GM18951 (cell line): ENCODE measurements around the gene KATNBL1.

Experiments used
- POLR2A ChIP-seq: IDR thresholded peaks from 4 replicates; pipeline ENCODE4 v1.6.1; 2011; ENCODE audit warnings: mild to moderate bottlenecking; ENCODE audit not compliant: insufficient read length, insufficient read depth; ENCODE audit errors: extremely low read depth
- in situ Hi-C: fragments of 300-500 bp; cut with MboI; formaldehyde crosslinking; loops from one replicate; pipeline ENCODE4 v1.12.0; 2022; ENCODE audit warnings: low sequenced_read_pairs, mixed read lengths, inconsistent platforms; ENCODE audit not compliant: unreplicated experiment

Gene KATNBL1

DNA sequence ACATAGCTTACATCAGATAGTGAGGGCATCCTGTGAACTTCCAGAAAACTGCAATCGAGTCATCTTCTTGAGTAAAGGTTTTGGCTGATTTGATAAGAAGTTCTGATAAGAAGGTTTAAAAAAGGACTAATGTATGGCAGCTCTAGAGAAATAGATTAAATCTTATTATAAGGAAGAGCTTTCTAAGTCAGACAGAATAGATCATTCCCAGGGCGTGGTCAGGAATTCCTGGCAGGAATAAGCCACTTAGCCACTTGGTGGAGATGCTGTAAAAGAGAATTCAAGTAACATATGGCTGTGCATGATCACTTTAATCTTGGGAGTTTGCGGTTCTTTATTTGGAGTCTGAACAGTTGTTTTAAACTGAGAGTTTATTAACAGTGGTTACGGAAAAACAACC lies 90.6 kb downstream of the KATNBL1 start:
- in situ Hi-C loops = loop anchor here (25.0 kb wide), 1 partner anchor 243 kb away; the partner anchor contains the start of gene LPCAT4
- TF ChIP-seq POLR2A = no peak

DNA sequence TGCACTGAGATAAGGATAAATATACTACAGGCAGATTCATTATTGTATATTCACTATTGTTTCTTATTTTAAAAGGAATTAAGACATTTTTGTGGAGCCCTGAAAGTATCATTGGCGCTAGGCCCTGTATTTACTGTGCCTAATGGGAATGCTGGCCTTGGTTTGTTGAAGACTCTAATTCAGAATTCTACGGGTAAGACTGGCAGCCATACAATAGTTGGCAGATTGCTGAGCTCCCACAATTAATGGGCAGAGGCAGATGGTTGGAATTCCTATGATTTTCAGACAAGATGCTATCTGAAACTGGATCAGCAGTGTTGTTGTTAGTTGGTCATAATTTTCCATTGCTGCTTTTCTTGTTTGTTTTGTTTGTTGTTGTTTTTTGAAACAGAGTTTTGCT lies 93.3 kb downstream of the KATNBL1 start:
- TF ChIP-seq POLR2A = no peak
- in situ Hi-C loops = loop anchor here (25.0 kb wide), 1 partner anchor 246 kb away; the partner anchor contains the start of gene LPCAT4

DNA sequence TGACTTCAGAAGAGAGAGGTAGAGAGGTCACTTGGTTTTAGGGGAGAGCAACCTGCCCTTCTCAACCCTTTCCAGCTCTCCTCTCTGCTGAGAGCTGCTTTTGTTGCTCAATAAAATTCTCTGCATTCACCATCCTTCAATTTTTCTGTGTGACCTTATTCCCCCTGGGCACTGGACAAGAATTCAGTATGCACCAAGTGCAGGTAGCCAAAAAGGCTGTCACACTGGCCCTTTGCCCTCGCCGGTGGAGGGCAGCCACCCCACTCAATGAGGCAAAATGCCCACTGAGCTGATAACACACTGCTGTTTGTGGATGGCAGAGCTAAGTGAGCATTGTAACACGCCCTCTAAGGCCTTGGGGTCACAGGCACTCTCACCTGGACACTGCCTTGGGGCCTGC lies 95.2 kb downstream of the KATNBL1 start:
- in situ Hi-C loops = loop anchor here (25.0 kb wide), 1 partner anchor 248 kb away; the partner anchor contains the start of gene LPCAT4
- TF ChIP-seq POLR2A = no peak

DNA sequence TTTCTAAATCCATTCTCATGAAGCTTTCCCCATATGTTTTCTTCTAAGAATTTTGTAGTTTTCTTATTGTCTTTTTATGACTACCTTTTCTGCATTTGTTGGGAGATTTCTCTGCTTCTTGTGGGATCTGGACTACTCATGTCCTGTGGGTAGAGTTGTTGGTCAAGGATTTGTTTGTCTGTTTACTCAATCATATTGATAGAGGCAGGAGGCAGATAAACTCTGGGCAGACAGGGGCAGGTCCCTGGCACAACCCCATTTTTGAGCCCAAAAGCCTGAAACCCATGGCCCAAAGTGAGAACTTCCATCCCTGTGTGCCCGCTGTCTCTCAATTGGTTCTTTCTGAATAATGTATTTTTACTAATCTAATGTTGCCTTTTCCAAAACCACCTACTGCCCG lies 95.7 kb downstream of the KATNBL1 start:
- in situ Hi-C loops = loop anchor here (25.0 kb wide), 1 partner anchor 248 kb away; the partner anchor contains the start of gene LPCAT4
- no peak for TF ChIP-seq POLR2A

DNA sequence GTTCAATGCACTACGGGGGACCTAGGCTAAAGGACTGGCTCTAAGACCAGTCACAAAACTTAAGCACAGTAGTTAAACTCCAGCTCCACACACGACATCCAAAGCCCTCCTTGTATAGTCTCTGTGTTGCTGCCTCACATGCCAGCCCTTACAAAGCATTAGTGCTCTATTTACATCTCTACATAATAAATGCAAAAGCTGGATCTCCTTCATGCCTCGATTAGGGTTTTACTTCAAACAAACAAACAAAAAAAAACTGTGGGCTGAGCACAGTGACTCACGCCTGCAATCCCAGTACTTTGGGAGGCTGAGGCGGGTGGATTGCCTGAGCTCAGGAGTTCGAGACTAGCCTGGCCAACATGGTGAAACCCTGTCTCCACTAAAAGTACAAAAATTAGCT lies 98.4 kb downstream of the KATNBL1 start:
- no peak for TF ChIP-seq POLR2A
- in situ Hi-C loops = loop anchor here (25.0 kb wide), 1 partner anchor 251 kb away; the partner anchor contains the start of gene LPCAT4

DNA sequence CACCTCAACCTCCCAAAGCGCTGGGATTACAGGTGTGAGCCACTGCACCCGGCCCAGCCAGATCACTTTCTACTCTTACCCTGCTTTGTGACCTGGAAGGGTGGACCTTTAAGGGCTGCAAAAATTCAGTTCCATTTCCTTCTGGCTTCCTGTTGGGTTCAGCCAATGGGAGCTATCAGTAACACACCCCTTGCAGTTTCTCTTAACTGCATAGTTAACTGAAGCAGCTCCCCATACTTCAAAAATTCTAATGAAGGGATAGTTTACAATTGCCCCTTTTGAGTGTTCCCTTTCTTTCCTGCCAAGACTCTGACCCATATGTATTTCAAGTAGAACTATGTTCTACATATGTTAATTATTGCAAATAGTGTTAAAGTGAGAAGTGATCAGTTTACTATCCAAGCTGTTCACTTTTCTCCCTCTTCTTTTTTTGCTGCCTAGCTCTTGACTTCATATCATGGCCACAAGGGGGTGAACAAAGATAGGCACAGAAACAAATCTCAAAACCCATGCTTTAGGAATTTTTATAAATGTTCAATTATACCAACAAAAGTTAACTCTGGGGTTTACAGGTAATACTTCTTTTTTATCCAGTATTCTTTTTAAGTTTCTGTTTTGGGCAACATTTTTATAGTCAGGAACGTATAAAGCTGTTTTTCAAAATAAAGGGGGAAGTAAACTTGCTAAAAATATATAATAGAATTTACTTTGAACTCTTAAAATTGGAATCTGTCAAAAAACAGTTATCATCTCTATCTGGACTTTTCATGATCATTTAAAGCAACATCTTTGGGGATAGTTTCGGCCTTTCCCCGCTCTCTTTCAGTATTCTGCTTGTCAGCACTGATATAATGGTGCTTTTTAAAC lies 99.9 kb downstream of the KATNBL1 start:
- in situ Hi-C loops = loop anchor here (10.0 to 25.0 kb wide), 2 partner anchors 105 to 252 kb away; partner anchors contain the start of genes KATNBL1 and LPCAT4
- no peak for TF ChIP-seq POLR2A

DNA sequence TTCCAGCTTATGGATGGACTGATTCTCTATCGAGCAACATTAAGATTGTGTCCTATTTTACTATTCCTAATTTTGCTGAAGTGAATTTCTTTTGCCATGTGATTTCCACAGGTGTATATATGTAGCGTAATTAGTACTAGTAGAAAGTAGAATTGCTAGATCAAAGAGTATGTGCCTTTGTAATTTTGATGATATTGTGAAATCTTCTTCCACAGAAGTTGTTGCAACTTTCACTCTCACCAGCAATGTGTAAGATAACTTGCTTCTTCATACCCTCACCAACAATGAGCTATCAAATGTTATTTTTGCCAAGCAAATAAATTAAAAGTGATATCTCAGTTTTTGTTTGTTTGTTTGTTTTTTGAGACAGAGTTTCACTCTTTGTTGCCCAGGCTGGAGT lies 102.6 kb downstream of the KATNBL1 start:
- no peak for TF ChIP-seq POLR2A
- in situ Hi-C loops = loop anchor here (10.0 to 25.0 kb wide), 2 partner anchors 107 to 255 kb away; partner anchors contain the start of genes KATNBL1 and LPCAT4

DNA sequence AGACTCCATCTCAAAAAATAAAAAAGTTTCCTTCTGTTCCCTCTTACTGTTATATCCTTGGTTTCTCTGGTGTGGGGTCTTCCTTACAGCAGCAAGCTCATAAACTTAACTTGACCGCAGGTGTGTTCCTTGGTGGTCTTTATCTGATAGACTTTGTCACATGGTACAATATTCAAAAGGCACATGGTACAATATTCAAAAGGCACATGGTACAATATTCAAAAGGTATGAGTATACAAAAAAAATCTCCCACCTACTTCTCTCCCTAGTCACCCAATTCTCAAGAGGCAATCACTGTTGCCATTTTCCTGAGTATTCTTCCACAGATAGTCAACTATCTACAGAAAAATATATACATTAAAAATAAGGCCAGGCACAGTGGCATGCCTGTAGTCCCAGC lies 103.5 kb downstream of the KATNBL1 start:
- TF ChIP-seq POLR2A = no peak
- in situ Hi-C loops = loop anchor here (10.0 to 25.0 kb wide), 2 partner anchors 108 to 256 kb away; partner anchors contain the start of genes KATNBL1 and LPCAT4

DNA sequence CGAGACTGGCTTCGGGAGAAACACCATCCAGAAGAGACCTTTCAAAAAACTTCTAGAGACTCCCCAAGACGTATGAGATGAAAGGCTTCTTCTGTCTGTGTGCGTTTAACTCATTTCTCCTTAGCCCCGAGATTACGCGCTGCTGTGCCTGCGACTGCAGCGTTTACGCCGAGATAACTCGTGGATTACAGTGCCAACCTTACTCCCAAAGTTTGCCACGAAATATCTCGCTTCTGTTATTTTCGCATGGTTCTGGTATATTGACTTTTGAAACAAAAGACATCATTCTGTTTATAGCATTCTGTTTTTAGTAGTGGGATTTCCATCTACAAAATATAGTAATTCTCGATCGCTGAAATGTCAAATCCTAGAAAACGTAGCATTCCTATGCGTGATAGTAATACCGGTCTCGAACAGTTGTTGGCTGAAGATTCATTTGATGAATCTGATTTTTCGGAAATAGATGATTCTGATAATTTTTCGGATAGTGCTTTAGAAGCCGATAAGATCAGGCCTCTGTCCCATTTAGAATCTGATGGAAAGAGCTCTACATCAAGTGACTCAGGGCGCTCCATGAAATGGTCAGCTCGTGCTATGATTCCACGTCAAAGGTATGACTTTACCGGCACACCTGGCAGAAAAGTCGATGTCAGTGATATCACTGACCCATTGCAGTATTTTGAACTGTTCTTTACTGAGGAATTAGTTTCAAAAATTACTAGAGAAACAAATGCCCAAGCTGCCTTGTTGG lies 107.5 kb downstream of the KATNBL1 start:
- in situ Hi-C loops = loop anchor here (10.0 to 25.0 kb wide), 2 partner anchors 112 to 260 kb away; partner anchors contain the start of genes KATNBL1 and LPCAT4
- TF ChIP-seq POLR2A = no peak

DNA sequence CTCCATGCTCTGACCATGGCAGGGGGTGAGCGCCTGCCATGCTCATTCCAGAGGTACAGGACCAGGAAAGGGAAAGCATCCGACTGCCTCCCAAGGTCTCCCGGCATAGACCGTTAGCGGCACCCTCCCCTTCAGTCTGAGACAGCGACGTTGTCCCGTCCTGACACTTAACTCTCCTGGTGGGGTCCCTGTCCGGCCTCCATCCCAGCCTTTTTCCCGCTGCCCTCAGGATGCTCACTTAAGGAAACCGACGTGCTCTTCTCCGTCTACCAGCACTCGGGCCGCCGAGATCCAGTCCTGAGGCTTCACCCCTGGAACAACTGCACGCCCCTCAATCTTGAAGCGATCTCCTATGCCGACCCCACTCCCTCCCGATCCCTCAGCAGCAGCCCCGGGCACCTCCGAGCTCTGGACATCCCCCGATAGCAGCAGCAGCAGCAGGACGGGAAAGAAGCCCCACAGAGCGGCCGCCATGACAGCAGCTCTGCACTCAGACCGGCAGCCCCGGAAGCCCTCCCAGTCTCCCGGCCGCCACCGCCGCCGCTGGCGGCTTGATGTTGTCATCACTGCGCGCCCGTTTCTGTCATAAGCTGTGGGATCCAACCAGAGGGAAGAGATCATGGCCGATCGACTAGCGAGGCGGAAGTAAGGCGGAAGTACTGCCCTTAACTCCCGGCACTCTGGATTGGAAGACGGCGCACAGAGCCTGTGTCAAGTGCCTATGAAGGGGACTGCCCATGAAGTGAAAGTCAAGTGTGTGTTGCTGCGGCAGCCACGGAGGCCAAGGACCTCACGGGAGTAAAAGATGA lies 108.3 kb downstream of the KATNBL1 start, which contains the start of the genes EMC7 and PGBD4:
TSS of gene EMC7 (minus strand) at position 497 of the 809 bp plus-strand sequence. CDS start at position 474, 23 bp downstream.
TSS of gene PGBD4 (plus strand) at position 718 of the 809 bp plus-strand sequence. CDS start 449 bp downstream, outside the sequence.
- TF ChIP-seq POLR2A = peak; percentile 98
- in situ Hi-C loops = loop anchor here (10.0 to 25.0 kb wide), 2 partner anchors 113 to 261 kb away; partner anchors contain the start of genes KATNBL1 and LPCAT4

DNA sequence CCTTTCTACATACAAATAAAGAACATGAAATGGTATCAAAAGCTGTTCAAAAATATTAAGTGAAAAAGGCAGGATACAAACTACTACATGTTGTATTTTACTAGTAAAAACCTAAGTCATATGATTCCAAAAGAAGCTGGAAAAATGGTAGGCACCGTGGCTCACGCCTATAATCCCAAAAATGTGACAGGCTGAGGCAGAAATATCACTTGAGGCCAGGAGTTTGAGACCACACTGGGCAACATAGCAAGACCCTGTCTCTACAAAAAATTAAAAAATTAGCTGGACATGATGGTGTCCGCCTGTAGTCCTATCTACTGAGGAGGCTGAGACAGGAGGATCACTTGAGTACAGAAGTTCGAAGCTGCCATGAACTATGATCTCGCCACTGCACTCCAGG lies 110.0 kb downstream of the KATNBL1 start:
- no peak for TF ChIP-seq POLR2A

More for the DNA sequence above, 110.0 kb downstream of the KATNBL1 start:
- in situ Hi-C loops = loop anchor here (10.0 to 25.0 kb wide), 2 partner anchors 115 to 262 kb away; partner anchors contain the start of genes KATNBL1 and LPCAT4
